Fibroblast of lung (primary cell): ENCODE results near the gene RGN.

ENCODE experiments used
- CTCF ChIP-seq, 2 donors: IDR thresholded peaks in 1 of 2; conservative IDR thresholded peaks in 1 of 2; 1 replicate in 1 of 2; 2 replicates in 1 of 2; pipeline ENCODE4 v1.5.1; 2011 to 2012; ENCODE audit warnings: low read length in 2 of 2, control low read depth in 1 of 2, inconsistent platforms in 1 of 2, low read depth in 1 of 2, mild to moderate bottlenecking in 1 of 2
- EZH2 ChIP-seq: IDR thresholded peaks from 2 replicates; pipeline ENCODE4 v1.5.1; 2012; ENCODE audit warnings: low read length, control low read depth, mild to moderate bottlenecking; ENCODE audit errors: missing control alignments

- TF ChIP-seq CTCF (conservative IDR thresholded peaks at IDR 0.05 in 1 of 2, IDR thresholded peaks at IDR 0.05 in 1 of 2; ENCODE audit: low read depth in 1 of 2, low read length in 2 of 2) (peak; percentile 14 to 42), EZH2 (no peak)
Measured at GRCh38 chrX:47030339-47030738, 47.9 kb upstream of the RGN start.
